Measurements from ENCODE around the gene FOSB.
A peak's percentile ranks its signal among the peaks of the same experiment; 100 is the strongest.
"Not testable (repeated sequence)": the region's sequence is repeated elsewhere in the genome, so short reads cannot be mapped to it uniquely, and the experiment has no call there.

FOSB gene

GRCh38 chr19:45509692-45510015 is 41.9 kb downstream of the FOSB start:
- Histone ChIP-seq H3K4me3 (ENCODE audit: low read length) (peak overlapping the region; percentile 69), H3K4me1 (ENCODE audit: control insufficient read depth, insufficient read depth, low read length) (peaks cover 22% of the 10 kb centered on the region), H3K36me3 (ENCODE audit: control insufficient read depth, insufficient read depth, low read length, severe bottlenecking) (no peaks in the 10 kb centered on the region), H3K9me3 (ENCODE audit: control insufficient read depth, low read length) (no peaks in the 10 kb centered on the region), H3K9ac (ENCODE audit: low read length) (peak overlapping the region; percentile 73), H3K27me3 (replicated peaks; ENCODE audit: control insufficient read depth, insufficient read depth, low read length) (no peaks in the 10 kb centered on the region)
- no peak for DNase-seq (ENCODE audit: low read depth)

GRCh38 chr19:45510352-45510751 is 42.6 kb downstream of the FOSB start:
- not testable (repeated sequence) for H3K36me3 ChIP-seq (ENCODE audit: control insufficient read depth, insufficient read depth, low read length, severe bottlenecking)

GRCh38 chr19:45511074-45511473 is 43.3 kb downstream of the FOSB start:
- H3K9ac ChIP-seq (ENCODE audit: low read length) = no peak overlapping the region
- H3K4me1 ChIP-seq (ENCODE audit: control insufficient read depth, insufficient read depth, low read length) = peaks cover 28% of the 10 kb centered on the region
- H3K4me3 ChIP-seq (ENCODE audit: low read length) = no peak overlapping the region
- no peak for DNase-seq (ENCODE audit: low read depth)
- H3K36me3 ChIP-seq (ENCODE audit: control insufficient read depth, insufficient read depth, low read length, severe bottlenecking) = peaks cover 5% of the 10 kb centered on the region
- no peaks in the 10 kb centered on the region for H3K27me3 ChIP-seq (replicated peaks; ENCODE audit: control insufficient read depth, insufficient read depth, low read length)
- H3K9me3 ChIP-seq (ENCODE audit: control insufficient read depth, low read length) = no peaks in the 10 kb centered on the region

More at GRCh38 chr19:45510352-45510751, 42.6 kb downstream of the FOSB start:
- not testable (repeated sequence) for H3K9me3 ChIP-seq (ENCODE audit: control insufficient read depth, low read length); H3K27me3 ChIP-seq (replicated peaks; ENCODE audit: control insufficient read depth, insufficient read depth, low read length); H3K4me3 ChIP-seq (ENCODE audit: low read length); DNase-seq (ENCODE audit: low read depth); H3K9ac ChIP-seq (ENCODE audit: low read length)
- peaks cover 22% of the 10 kb centered on the region for H3K4me1 ChIP-seq (ENCODE audit: control insufficient read depth, insufficient read depth, low read length)

- DNase-seq (ENCODE audit: low read depth) = no peak
- no peak overlapping the region for H3K4me3 ChIP-seq (ENCODE audit: low read length)
- H3K27me3 ChIP-seq (replicated peaks; ENCODE audit: control insufficient read depth, insufficient read depth, low read length) = no peaks in the 10 kb centered on the region
- no peak overlapping the region for H3K9ac ChIP-seq (ENCODE audit: low read length)
- H3K9me3 ChIP-seq (ENCODE audit: control insufficient read depth, low read length) = no peaks in the 10 kb centered on the region
- H3K36me3 ChIP-seq (ENCODE audit: control insufficient read depth, insufficient read depth, low read length, severe bottlenecking) = peaks cover 8% of the 10 kb centered on the region
- peaks cover 28% of the 10 kb centered on the region for H3K4me1 ChIP-seq (ENCODE audit: control insufficient read depth, insufficient read depth, low read length)
Observed at GRCh38 chr19:45512881-45513483, 45.2 kb downstream of the FOSB start.

- Histone ChIP-seq H3K36me3 (ENCODE audit: control insufficient read depth, insufficient read depth, low read length, severe bottlenecking) (peaks cover 14% of the 10 kb centered on the region), H3K4me3 (ENCODE audit: low read length) (no peak overlapping the region), H3K9ac (ENCODE audit: low read length) (no peak overlapping the region), H3K4me1 (ENCODE audit: control insufficient read depth, insufficient read depth, low read length) (peaks cover 21% of the 10 kb centered on the region), H3K9me3 (ENCODE audit: control insufficient read depth, low read length) (no peaks in the 10 kb centered on the region), H3K27me3 (replicated peaks; ENCODE audit: control insufficient read depth, insufficient read depth, low read length) (no peaks in the 10 kb centered on the region)
- no peak for DNase-seq (ENCODE audit: low read depth)
Observed at GRCh38 chr19:45514376-45515051, 46.7 kb downstream of the FOSB start.

GRCh38 chr19:45515081-45515624 is 47.4 kb downstream of the FOSB start:
- Histone ChIP-seq H3K36me3 (ENCODE audit: control insufficient read depth, insufficient read depth, low read length, severe bottlenecking) (peaks cover 15% of the 10 kb centered on the region), H3K4me3 (ENCODE audit: low read length) (no peak overlapping the region), H3K9me3 (ENCODE audit: control insufficient read depth, low read length) (no peaks in the 10 kb centered on the region), H3K4me1 (ENCODE audit: control insufficient read depth, insufficient read depth, low read length) (peaks cover 14% of the 10 kb centered on the region), H3K9ac (ENCODE audit: low read length) (no peak overlapping the region), H3K27me3 (replicated peaks; ENCODE audit: control insufficient read depth, insufficient read depth, low read length) (no peaks in the 10 kb centered on the region)
- DNase-seq (ENCODE audit: low read depth) = no peak

GRCh38 chr19:45515807-45516401 is 48.1 kb downstream of the FOSB start:
- no peak overlapping the region for H3K9ac ChIP-seq (ENCODE audit: low read length)
- peaks cover 18% of the 10 kb centered on the region for H3K36me3 ChIP-seq (ENCODE audit: control insufficient read depth, insufficient read depth, low read length, severe bottlenecking)
- H3K9me3 ChIP-seq (ENCODE audit: control insufficient read depth, low read length) = no peaks in the 10 kb centered on the region
- no peaks in the 10 kb centered on the region for H3K27me3 ChIP-seq (replicated peaks; ENCODE audit: control insufficient read depth, insufficient read depth, low read length)
- H3K4me3 ChIP-seq (ENCODE audit: low read length) = no peak overlapping the region
- peaks cover 14% of the 10 kb centered on the region for H3K4me1 ChIP-seq (ENCODE audit: control insufficient read depth, insufficient read depth, low read length)
- DNase-seq (ENCODE audit: low read depth) = no peak

GRCh38 chr19:45517238-45517637 is 49.4 kb downstream of the FOSB start:
- peaks cover 18% of the 10 kb centered on the region for H3K36me3 ChIP-seq (ENCODE audit: control insufficient read depth, insufficient read depth, low read length, severe bottlenecking)
- no peak overlapping the region for H3K4me3 ChIP-seq (ENCODE audit: low read length)
- H3K9me3 ChIP-seq (ENCODE audit: control insufficient read depth, low read length) = no peaks in the 10 kb centered on the region
- no peaks in the 10 kb centered on the region for H3K27me3 ChIP-seq (replicated peaks; ENCODE audit: control insufficient read depth, insufficient read depth, low read length)
- no peak overlapping the region for H3K9ac ChIP-seq (ENCODE audit: low read length)
- no peak for DNase-seq (ENCODE audit: low read depth)
- H3K4me1 ChIP-seq (ENCODE audit: control insufficient read depth, insufficient read depth, low read length) = peaks cover 14% of the 10 kb centered on the region

- Histone ChIP-seq H3K4me3 (ENCODE audit: low read length) (no peak overlapping the region), H3K36me3 (ENCODE audit: control insufficient read depth, insufficient read depth, low read length, severe bottlenecking) (peaks cover 18% of the 10 kb centered on the region), H3K27me3 (replicated peaks; ENCODE audit: control insufficient read depth, insufficient read depth, low read length) (no peaks in the 10 kb centered on the region), H3K9me3 (ENCODE audit: control insufficient read depth, low read length) (no peaks in the 10 kb centered on the region), H3K4me1 (ENCODE audit: control insufficient read depth, insufficient read depth, low read length) (peaks cover 14% of the 10 kb centered on the region), H3K9ac (ENCODE audit: low read length) (no peak overlapping the region)
- no peak for DNase-seq (ENCODE audit: low read depth)
Observed at GRCh38 chr19:45517641-45518468, 50.1 kb downstream of the FOSB start.

GRCh38 chr19:45518469-45518826 is 50.7 kb downstream of the FOSB start:
- no peak overlapping the region for H3K4me3 ChIP-seq (ENCODE audit: low read length)
- H3K9me3 ChIP-seq (ENCODE audit: control insufficient read depth, low read length) = no peaks in the 10 kb centered on the region
- H3K36me3 ChIP-seq (ENCODE audit: control insufficient read depth, insufficient read depth, low read length, severe bottlenecking) = peaks cover 18% of the 10 kb centered on the region
- no peak overlapping the region for H3K9ac ChIP-seq (ENCODE audit: low read length)
- no peak for DNase-seq (ENCODE audit: low read depth)
- H3K4me1 ChIP-seq (ENCODE audit: control insufficient read depth, insufficient read depth, low read length) = peaks cover 14% of the 10 kb centered on the region
- H3K27me3 ChIP-seq (replicated peaks; ENCODE audit: control insufficient read depth, insufficient read depth, low read length) = no peaks in the 10 kb centered on the region
